CD4-positive, alpha-beta T cell treated with Interleukin-6 at 100 ng/mL for 8 hours (primary cell): Measurements from ENCODE around the gene TAS2R1.

Source experiments
- DNase-seq: peaks from one replicate; pipeline ENCODE4 v3.0.0-alpha.2; 2020; ENCODE audit warnings: mixed read lengths, low spot score

Gene TAS2R1

GRCh38 chr5:9630251-9630650 is at the start of gene TAS2R1:
Gene TAS2R1 (minus strand): TSS chr5:9630351. CDS start chr5:9630032, 319 bp downstream.
- DNase-seq: no peak

- DNase-seq: no peak
Observed at GRCh38 chr5:9670371-9670770, 40.2 kb upstream of the TAS2R1 start.

- DNase-seq: no peak
Observed at GRCh38 chr5:9667906-9668305, 37.8 kb upstream of the TAS2R1 start.

GRCh38 chr5:9663891-9664290 is 33.7 kb upstream of the TAS2R1 start:
- DNase-seq: no peak

- DNase-seq: no peak
Observed at GRCh38 chr5:9661316-9662015, 31.3 kb upstream of the TAS2R1 start.

- no peak for DNase-seq
Observed at GRCh38 chr5:9658706-9659105, 28.6 kb upstream of the TAS2R1 start.

- DNase-seq: no peak
Observed at GRCh38 chr5:9657819-9658218, 27.7 kb upstream of the TAS2R1 start.

GRCh38 chr5:9655641-9656040 is 25.5 kb upstream of the TAS2R1 start:
- no peak for DNase-seq

- no peak for DNase-seq
Observed at GRCh38 chr5:9654886-9655285, 24.7 kb upstream of the TAS2R1 start.

- DNase-seq: no peak
Observed at GRCh38 chr5:9653811-9654210, 23.7 kb upstream of the TAS2R1 start.

- no peak for DNase-seq
Observed at GRCh38 chr5:9653061-9653460, 22.9 kb upstream of the TAS2R1 start.

GRCh38 chr5:9652295-9652694 is 22.1 kb upstream of the TAS2R1 start:
- no peak for DNase-seq

- DNase-seq: no peak
Observed at GRCh38 chr5:9646843-9647242, 16.7 kb upstream of the TAS2R1 start.

GRCh38 chr5:9644630-9645029 is 14.5 kb upstream of the TAS2R1 start:
- no peak for DNase-seq

- DNase-seq: no peak
Observed at GRCh38 chr5:9642621-9643020, 12.5 kb upstream of the TAS2R1 start.

- DNase-seq: no peak
Observed at GRCh38 chr5:9641806-9642355, 11.7 kb upstream of the TAS2R1 start.

- DNase-seq: no peak
Observed at GRCh38 chr5:9632495-9632894, 2.3 kb upstream of the TAS2R1 start.

- no peak for DNase-seq
Observed at GRCh38 chr5:9627541-9627940, 2.6 kb downstream of the TAS2R1 start.

- no peak for DNase-seq
Observed at GRCh38 chr5:9626955-9627354, 3.2 kb downstream of the TAS2R1 start.

GRCh38 chr5:9625731-9626130 is 4.4 kb downstream of the TAS2R1 start:
- no peak for DNase-seq

GRCh38 chr5:9625286-9625685 is 4.9 kb downstream of the TAS2R1 start:
- no peak for DNase-seq

- no peak for DNase-seq
Observed at GRCh38 chr5:9624196-9624947, 5.8 kb downstream of the TAS2R1 start.

GRCh38 chr5:9623661-9624060 is 6.5 kb downstream of the TAS2R1 start:
- DNase-seq: no peak
